ENCODE results near the gene ESRRG. TPM values are rescaled to one million over a fixed set of nuclear protein-coding genes. Genes with fewer than 3 reads are reported as not detected.
"Not testable (repeated sequence)": the region's sequence is repeated elsewhere in the genome, so short reads cannot be mapped to it uniquely, and the experiment has no call there.

The ESRRG gene
- total RNA-seq, 1 donor = not detected

DNA sequence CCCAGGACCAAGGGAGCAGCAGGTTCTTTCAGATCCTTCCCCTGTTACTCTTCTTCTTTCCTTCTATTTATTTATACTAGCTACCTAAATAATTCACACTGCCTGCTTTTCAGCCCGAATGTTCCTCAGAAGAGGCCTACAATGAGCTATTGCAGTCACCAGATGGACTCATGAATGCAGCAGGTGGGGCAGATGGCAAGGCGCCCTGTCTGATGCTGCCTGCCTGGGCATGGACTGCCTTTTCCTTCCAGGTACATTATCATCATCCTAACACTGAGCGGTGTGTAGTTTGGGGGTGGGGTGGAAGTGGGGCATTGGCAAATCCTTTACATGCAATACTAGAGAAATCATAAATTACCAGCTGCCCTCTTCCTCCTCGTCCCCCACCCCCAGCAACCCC is 17.6 kb downstream of the ESRRG start:
- no peak for DNase-seq (ENCODE audit: low read depth in 2 of 3, low spot score in 2 of 3)

DNA sequence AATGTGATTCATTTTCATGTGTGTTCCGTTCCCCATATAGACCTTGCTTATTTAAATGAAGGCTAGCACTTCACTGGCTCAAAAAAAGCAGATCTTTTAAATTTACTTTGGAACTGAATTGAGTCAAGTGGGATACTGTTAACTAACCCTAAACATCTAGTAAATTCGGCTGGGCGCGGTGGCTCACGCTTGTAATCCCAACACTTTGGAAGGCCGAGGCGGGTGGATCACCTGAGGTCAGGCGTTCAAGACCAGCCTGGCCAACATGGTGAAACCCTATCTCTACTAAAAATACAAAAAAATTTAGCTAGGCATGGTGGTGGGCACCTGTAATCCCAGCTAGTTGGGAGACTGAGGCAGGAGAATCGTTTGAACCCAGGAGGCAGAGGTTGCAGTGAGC is 19.2 kb downstream of the ESRRG start:
- DNase-seq (ENCODE audit: low read depth in 2 of 3, low spot score in 2 of 3) = not testable (repeated sequence)

DNA sequence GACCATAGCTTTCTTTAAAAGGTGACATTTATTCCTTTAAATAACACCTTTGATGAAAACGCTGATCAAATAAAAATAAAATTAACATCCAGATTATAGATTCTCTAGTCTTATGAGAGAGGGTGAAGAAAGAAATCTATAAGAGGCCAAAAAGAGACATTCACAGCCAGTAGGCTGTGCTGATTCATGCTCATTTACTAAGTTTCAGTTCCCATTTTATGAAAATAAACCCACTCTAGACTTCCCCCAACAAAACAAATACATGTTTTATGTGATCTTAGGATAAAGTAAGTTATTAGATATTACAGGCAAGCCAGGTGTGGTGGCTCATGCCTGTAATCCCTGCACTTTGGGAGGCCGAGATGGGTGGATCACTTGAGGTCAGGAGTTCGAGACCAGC is 21.1 kb downstream of the ESRRG start:
- DNase-seq (ENCODE audit: low read depth in 2 of 3, low spot score in 2 of 3) = no peak

GRCh38 chr1:216700779-216701178 is 22.4 kb downstream of the ESRRG start:
- no peak for DNase-seq (ENCODE audit: low read depth in 2 of 3, low spot score in 2 of 3)

- no peak for DNase-seq (ENCODE audit: low read depth in 2 of 3, low spot score in 2 of 3)
Measured at GRCh38 chr1:216691710-216692109, 31.5 kb downstream of the ESRRG start.

DNA sequence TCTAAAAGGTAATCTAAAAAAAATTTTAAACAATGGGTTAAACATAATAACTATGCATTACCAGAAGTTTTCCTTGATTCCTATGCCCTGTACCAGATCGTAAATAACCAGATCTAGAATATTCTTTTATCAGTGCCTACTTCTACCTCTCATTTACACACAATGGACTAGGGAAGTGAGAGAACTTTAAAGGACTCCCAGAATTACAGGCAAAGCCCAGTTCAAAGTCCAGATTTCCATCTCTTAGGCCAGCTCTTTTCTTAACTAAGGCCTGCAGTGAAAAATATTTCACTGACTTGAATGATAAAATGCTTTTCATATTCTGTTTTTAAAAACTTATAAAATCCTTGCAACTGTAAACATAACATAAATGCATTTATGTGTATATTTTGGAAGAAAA is 32.6 kb downstream of the ESRRG start:
- DNase-seq (ENCODE audit: low read depth in 2 of 3, low spot score in 2 of 3) = no peak

DNA sequence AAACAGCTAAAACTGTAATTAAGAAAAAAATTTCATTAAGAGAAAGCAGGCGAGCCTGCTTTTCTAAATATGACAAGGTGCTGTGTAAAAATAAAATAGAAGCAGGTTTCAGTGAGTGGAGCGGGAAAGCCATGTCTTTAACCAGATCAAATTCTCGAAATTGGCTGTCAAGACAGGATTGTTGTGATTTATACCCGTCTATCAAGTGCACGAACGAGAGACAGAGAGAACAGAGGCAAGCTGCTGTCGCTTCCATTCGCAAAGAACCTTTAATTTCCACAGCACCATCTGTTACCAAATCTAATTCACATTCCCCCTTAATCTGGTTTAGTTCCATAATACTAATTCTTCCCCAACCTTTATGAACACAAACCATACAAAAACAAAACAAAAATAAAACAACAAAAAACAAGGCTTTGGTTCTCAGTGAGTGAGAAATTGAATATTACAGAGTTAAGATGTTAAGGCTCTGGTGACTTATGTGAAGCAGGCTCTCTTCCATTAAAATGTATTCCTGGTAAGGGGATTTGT is 35.0 kb downstream of the ESRRG start:
- DNase-seq (ENCODE audit: low read depth in 2 of 3, low spot score in 2 of 3) = no peak

GRCh38 chr1:216686860-216687766 is 36.1 kb downstream of the ESRRG start:
- DNase-seq (ENCODE audit: low read depth in 2 of 3, low spot score in 2 of 3) = no peak

- DNase-seq (ENCODE audit: low read depth in 2 of 3, low spot score in 2 of 3) = no peak
Measured at GRCh38 chr1:216682752-216683151, 40.5 kb downstream of the ESRRG start.

DNA sequence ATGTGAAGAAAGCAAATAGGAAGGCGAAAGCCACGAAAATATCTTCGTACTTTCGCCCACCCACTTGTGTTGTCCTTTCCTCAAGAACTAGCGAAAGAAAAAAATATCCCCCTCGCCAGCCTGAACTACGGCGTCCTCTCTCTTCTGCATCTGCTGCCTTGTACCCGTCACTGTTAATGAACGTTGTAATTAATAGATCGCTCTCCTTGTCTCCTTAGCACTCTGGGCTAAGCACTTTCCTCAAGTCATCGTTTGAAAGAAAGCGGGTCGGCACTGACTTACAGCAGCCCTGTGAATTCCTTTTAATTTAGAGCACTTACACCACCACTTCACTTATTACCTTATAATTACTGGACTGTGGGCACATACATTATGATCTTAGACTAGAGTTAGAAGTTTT is 44.1 kb downstream of the ESRRG start:
- DNase-seq (ENCODE audit: low read depth in 2 of 3, low spot score in 2 of 3) = no peak

GRCh38 chr1:216670118-216670883 is 52.9 kb downstream of the ESRRG start:
- DNase-seq (ENCODE audit: low read depth in 2 of 3, low spot score in 2 of 3) = no peak

DNA sequence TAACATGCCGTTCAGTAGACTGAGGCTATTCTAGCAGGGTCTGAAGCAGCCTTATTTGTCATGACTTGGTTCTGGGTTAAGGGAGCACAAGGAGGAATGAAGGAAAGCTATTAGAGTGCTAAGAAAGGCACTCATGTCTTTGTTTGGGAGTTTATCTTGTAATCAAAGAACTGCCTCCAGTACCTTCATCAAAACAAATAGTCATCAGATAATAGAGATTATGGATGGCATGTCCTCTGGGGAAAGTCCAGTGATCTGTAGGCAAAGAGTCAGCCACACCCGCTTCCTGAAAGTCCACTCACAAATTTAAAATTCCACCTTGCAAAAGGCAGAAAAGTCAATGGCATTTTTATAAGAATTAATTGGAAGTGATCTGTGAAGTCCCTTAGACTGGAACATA is 56.8 kb downstream of the ESRRG start:
- no peak for DNase-seq (ENCODE audit: low read depth in 2 of 3, low spot score in 2 of 3)

DNA sequence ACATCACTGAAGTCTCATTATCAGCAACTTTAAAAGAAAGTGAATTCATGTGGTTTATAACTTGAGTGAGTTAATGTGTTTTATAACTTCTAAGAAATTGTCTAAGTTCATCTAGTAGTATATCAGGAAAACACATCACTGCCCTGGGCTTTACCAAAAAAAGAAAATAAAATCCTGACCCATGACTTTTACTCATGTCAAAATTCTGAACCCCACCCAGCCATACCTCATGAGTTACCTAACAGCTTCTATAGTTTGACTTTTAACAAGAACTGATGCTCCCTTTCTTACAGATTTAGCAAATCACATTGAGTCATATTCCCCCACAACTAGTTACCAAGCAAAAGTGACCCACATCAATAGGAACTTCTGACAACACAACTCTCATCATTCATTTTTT is 57.4 kb downstream of the ESRRG start:
- DNase-seq (ENCODE audit: low read depth in 2 of 3, low spot score in 2 of 3) = no peak

DNA sequence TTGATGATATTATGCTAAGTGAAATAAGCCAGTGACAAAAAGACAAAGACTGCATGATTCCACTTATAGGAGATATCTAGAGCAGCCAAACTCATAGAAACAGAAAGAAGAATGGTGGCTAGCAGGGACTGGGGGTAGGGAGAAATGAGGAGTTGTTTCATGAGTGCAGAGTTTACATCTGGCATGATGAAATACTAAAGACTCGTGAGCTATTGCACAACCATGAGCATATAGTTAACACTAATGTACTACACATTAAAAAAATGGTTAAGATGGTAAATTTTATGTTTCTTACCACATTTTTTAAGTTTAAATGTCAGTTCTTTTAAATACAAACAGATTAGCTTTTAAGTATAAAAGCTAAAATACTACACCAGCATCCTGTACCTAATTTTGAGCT is 57.8 kb downstream of the ESRRG start:
- DNase-seq (ENCODE audit: low read depth in 2 of 3, low spot score in 2 of 3) = no peak

DNA sequence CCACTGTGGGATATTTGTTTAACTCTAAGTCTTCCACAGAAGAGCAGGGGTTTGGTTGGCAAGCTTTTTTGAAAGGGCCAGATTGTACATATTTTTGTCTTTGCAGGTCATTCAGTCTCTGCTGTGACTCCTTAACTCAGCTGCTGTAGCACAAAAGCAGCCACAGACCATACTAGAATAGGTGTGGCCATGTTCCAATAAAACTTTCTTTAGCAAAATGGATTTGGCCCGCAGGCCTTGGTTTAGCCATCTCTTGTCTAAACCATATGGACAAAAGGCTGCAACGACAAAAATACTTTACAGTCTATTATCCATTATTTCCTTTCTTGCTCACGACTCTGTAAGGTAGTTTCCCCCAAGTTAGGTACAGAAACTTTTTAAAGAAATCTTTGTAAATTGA is 60.5 kb downstream of the ESRRG start:
- DNase-seq (ENCODE audit: low read depth in 2 of 3, low spot score in 2 of 3) = no peak

DNA sequence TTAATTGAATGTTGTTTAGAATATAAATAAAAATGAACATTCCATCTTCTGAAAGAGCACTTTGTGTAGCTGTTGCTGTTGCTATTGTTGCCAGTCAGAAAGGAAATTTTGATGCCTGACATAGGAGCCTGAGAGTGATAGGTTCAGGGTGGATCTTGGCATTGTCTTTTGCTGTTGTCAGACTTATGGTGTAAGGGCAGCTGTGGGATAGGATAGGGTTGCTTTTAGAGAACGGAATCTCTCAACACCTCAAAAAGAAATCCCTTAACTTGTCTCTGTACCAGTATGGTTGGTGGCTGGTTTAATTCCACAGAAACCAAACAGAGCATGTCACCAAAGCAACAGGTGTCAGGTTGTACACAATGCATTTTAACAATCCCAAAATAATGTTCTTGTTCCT is 62.7 kb downstream of the ESRRG start:
- DNase-seq (ENCODE audit: low read depth in 2 of 3, low spot score in 2 of 3) = no peak

DNA sequence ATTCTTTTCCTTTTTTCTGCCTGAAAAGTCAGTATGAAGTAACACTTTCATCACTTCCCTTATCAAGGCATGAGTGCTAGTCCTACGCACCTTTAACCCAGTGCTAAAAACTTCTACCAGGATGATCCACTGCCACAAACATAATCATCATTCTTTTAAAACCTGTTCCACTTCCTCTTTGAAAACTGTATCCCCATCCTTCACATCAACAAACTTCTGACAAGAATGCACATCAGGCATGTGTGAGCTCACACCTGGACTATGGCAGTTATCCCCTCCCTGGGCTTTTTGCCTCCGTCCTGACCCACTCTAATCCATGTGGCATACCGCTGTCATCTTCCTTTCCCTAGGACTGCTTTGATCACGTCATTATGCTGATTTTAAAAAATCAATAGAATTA is 70.2 kb downstream of the ESRRG start:
- no peak for DNase-seq (ENCODE audit: low read depth in 2 of 3, low spot score in 2 of 3)

DNA sequence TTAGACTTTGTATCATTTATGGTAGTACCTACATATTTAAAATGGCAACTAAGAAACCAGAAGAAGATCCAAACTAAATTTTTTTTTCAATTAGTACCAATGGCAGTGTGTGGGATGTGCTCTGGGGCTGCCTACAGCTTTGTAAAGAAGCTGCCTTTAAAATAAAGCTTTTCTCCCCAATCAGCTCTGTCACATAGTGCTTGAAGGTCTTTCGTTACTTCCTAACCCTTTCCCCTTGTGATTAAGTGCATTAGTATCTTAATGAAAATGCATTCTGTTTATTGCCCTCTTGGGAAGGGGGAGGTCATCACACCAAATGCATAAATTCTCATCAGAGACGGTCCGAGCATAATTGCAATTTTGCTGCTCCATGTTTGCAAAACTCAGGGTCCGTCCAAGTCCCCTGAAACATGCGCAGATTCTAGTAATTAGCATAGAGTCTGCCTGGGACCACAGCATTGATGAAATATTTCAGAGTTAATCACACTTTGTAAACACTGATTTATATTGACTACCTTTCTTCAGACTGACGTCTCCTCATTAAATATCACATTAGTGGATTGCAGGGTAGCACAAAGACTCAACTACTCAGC is 71.3 kb downstream of the ESRRG start:
- DNase-seq (ENCODE audit: low read depth in 2 of 3, low spot score in 2 of 3) = no peak

- DNase-seq (ENCODE audit: low read depth in 2 of 3, low spot score in 2 of 3) = no peak
Measured at GRCh38 chr1:216643176-216643575, 80.1 kb downstream of the ESRRG start.

DNA sequence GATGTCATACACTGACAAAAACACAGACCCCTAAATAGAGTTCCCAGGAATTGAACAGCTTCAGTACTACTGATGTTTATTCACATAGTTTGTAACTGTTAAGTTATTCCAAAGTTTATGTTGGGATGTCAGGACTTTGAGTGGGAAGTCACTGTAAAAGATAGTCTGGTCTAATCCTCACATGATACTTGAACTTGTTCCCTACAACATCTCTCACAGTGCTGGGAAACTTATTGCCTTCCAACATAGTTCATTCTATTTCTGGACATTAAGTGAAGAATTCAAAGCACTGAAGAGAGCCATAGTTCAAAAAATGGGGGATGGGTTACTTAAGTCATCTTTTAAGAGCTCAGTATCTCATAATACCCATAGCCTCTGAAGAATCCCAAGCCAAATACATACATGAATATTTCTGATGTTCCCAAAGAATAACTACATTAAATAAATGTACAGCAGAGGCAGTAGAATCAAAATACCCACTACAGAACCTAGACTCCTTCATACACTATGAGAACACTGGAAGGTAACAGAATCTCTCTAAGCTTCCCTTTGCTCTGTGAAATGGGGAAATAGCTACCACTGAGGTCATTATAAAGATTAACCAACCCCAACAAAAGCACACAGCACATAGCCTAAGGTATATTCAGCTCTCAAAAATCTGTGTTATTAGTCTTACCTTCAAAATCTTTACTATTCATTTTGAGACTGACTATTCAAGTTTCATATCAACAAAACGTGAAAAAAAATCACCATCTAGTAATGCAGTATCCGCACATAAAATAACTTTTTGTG is 81.4 kb downstream of the ESRRG start:
- no peak for DNase-seq (ENCODE audit: low read depth in 2 of 3, low spot score in 2 of 3)

DNA sequence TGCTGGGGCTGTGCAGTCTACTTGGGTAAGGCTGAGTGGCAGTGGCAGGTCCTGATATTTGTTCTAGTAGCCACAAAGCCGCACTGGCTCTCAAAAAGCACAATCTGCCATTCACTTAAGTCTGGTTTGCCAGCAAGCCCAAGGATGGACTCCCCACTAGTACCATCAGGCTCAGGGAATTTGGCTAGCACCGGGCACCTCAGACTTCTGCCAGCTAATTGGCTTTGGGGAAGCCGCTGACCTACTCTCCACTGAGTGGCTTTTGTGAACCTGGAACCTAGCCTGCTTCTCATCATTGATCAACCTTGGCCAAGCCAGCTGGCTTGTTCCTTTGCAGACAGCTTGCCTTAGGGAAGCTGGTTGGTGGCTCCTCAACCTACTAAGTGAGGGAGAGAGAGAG is 83.1 kb downstream of the ESRRG start:
- no peak for DNase-seq (ENCODE audit: low read depth in 2 of 3, low spot score in 2 of 3)

All from hematopoietic multipotent progenitor cell (in vitro differentiated cells).